MM.1S (cell line): ENCODE measurements around the gene CFI.

Experiments used
- EZH2 ChIP-seq: fragments of 300-600 bp; sonication (generic); optimal IDR thresholded peaks from 2 replicates; pipeline ENCODE3; 2017; ENCODE audit warnings: low read depth, mild to moderate bottlenecking, antibody characterized with exemption, low read length, mixed read lengths
- TF ChIP-seq, protein P1 (sequence below): fragments of 300-600 bp; sonication (generic); IDR thresholded peaks from 2 replicates; pipeline ENCODE4 v1.5.1; 2016; ENCODE audit warnings: antibody characterized with exemption, low read length, mixed read lengths

- TF ChIP-seq, protein P1, sequence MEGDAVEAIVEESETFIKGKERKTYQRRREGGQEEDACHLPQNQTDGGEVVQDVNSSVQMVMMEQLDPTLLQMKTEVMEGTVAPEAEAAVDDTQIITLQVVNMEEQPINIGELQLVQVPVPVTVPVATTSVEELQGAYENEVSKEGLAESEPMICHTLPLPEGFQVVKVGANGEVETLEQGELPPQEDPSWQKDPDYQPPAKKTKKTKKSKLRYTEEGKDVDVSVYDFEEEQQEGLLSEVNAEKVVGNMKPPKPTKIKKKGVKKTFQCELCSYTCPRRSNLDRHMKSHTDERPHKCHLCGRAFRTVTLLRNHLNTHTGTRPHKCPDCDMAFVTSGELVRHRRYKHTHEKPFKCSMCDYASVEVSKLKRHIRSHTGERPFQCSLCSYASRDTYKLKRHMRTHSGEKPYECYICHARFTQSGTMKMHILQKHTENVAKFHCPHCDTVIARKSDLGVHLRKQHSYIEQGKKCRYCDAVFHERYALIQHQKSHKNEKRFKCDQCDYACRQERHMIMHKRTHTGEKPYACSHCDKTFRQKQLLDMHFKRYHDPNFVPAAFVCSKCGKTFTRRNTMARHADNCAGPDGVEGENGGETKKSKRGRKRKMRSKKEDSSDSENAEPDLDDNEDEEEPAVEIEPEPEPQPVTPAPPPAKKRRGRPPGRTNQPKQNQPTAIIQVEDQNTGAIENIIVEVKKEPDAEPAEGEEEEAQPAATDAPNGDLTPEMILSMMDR: no peak
- no peak for TF ChIP-seq EZH2
These were observed 51.1 kb downstream of the CFI start for GRCh38 chr4:109750652-109751244.
